Hematopoietic multipotent progenitor cell treated with erythropoietin and hydrocortisone succinate and interleukin-3 and kit ligand, for 8 days (in vitro differentiated cells): Measurements from ENCODE around the gene MCL1.

Experiments
- DNase-seq: peaks from one replicate; pipeline ENCODE4 v3.0.0-alpha.2; 2015

MCL1 gene

DNA sequence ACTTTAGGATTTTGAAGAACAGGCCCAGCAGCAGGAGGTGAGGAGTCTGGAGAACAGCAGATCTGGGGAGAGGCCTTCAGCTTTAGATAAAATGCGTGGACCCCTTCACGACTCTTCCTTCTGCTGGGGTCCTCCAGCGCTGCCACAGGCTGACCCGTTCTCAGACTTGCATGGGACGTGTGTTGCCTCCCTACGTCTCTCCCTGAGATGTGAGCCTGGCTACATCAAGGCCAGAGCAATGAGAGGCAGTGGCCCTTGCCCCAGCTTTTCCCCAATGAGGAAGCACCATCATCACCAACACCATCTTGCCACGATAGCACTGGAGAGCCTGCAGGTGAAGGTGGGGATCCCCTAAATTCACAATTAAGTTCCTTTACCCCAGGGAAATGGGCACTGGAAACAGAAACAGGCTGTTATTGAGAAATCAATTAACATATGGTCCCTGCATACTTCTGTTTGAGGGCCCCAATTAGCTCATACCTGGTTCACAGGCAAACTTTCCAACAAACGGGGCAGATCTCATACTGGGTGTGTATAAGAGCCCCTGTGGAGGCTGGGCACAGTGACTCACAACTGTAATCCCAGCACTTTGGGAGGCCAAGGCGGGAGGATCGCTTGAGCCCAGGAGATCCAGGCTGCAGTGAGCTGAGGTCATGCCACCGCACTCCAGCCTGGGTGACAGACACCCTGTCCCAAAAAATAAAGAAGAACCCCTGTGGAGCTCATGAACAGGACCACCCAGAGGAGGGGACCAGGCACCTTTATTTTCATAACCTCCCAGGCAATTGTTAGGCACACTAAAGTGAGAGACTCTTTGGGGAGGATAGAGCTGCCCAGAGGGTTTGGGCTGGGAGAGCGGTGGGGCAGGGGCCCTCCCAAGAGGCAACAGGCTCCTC, 42.3 kb downstream of the MCL1 start:
- DNase-seq: no peak

DNA sequence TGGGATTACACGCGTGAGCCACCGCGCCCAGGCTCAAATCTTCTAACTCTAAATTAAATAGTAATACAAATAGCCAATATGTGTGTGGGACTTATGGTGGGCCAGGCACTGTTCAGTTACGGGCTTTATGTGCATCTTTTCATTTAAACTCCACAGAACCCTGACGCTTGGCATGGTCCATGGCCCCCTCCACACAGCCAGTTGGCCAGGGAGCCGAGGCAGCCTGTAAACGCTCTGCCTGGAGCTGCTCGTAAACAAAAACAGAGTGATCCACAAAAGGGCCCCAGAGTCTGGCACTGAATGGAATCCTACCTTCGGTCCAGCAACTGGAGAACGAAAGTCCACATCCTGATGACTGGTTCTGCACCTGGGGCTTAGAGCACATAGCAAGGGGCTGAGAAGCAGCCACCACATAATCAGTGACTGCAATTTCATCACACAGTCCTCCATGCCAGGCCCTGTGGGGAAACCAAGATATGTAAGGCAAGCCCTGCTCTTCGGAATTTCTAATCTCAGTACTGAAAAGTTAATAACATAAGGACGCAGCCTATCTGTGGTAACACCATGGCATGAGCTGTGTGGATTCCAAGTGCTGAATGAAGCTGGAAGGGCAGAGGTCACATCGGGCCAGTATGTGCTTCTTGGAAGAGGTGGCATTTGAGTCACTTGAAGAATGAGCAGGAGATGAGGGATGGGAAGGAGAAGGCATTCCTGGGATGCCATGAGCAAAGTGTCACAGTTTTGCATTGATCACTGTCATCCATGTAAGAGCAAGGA, 43.7 kb downstream of the MCL1 start:
- DNase-seq: no peak

GRCh38 chr1:150534002-150534401, 45.4 kb downstream of the MCL1 start:
- DNase-seq: no peak

GRCh38 chr1:150532860-150533259, 46.5 kb downstream of the MCL1 start:
- DNase-seq: no peak

DNA sequence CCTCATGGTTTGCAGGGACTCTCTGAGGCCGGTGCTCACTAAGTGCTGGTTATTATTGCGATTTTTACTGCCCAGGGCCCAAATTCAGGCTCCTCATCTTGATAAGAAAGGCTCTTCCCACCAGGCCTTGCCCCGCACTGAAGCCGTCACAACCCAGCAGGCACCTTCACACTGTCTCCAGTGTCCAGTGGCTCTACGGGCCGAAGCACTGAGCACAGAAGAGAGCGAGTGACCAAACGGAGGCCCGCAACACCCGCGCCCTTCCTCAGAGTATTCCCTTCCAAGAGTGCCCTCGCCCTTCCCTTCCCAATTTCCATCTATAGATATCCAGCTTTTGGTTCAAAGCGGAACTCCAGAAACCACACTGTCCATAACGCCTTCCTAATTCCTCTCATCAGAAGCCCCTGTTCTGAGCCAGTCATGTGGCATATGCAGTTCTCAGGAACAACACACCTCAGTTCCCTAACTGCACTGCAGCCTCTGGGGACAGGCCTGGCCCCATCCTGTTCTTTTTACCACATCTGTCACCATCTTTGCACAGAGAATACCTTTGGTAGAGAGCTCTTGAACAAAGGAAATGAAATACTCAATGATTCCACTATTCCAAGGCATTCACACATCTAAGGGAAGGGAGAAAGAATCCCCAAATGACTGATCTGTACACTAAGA, 48.8 kb downstream of the MCL1 start:
- no peak for DNase-seq

GRCh38 chr1:150529017-150529416, 50.4 kb downstream of the MCL1 start:
- DNase-seq: no peak

GRCh38 chr1:150528196-150528595, 51.2 kb downstream of the MCL1 start:
- DNase-seq: no peak

- DNase-seq: no peak
Observed at GRCh38 chr1:150525348-150525747, 54.1 kb downstream of the MCL1 start.
